PC-3 (cell line): ENCODE results near the gene BACE2.

Experiments
- EZH2 ChIP-seq: fragments of 300-600 bp; sonication (generic); IDR thresholded peaks from one replicate; pipeline ENCODE4 v1.6.1; 2017; ENCODE audit warnings: antibody characterized with exemption, mild to moderate bottlenecking, low read length; ENCODE audit not compliant: unreplicated experiment
- EZH2phosphoT487 ChIP-seq: fragments of 300-600 bp; sonication (generic); IDR thresholded peaks from 2 replicates; pipeline ENCODE4 v1.6.1; 2018; ENCODE audit warnings: mild to moderate bottlenecking, antibody characterized with exemption, low read length, borderline replicate concordance
- TF ChIP-seq, protein P1 (sequence below): fragments of 300-600 bp; sonication (generic); conservative IDR thresholded peaks from 2 replicates; pipeline ENCODE4 v1.5.1; 2017; ENCODE audit warnings: antibody characterized with exemption, low read depth, mild to moderate bottlenecking, low read length

DNA sequence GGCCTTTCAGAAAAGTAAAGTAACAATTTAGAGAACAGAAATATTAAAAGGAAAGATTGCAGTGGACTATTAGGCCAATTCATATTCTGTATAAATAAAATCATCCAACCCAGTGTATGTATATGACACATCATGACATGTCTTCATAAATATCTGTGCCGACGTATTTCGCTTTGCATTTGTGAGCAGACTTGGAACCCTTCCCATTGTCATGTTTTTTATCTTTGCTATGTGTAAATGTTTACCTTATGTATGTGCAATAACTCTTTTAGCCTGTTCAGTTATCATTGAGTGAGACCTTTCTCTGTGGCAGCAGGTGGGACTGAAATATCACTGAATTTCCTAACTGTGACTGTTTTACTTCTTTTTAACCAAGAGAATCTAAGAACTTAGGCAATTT, 90.7 kb downstream of the BACE2 start:
- TF ChIP-seq, protein P1, sequence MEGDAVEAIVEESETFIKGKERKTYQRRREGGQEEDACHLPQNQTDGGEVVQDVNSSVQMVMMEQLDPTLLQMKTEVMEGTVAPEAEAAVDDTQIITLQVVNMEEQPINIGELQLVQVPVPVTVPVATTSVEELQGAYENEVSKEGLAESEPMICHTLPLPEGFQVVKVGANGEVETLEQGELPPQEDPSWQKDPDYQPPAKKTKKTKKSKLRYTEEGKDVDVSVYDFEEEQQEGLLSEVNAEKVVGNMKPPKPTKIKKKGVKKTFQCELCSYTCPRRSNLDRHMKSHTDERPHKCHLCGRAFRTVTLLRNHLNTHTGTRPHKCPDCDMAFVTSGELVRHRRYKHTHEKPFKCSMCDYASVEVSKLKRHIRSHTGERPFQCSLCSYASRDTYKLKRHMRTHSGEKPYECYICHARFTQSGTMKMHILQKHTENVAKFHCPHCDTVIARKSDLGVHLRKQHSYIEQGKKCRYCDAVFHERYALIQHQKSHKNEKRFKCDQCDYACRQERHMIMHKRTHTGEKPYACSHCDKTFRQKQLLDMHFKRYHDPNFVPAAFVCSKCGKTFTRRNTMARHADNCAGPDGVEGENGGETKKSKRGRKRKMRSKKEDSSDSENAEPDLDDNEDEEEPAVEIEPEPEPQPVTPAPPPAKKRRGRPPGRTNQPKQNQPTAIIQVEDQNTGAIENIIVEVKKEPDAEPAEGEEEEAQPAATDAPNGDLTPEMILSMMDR: no peak
- TF ChIP-seq EZH2phosphoT487: no peak
- TF ChIP-seq EZH2: no peak
